Kidney capillary endothelial cell (primary cell): ENCODE data around the gene LDB3.
"Not testable (repeated sequence)": the region's sequence is repeated elsewhere in the genome, so short reads cannot be mapped to it uniquely, and the experiment has no call there.

Experiments used
- DNase-seq: peaks from one replicate; pipeline ENCODE4 v3.0.0-alpha.2; 2018; ENCODE audit warnings: low spot score

The LDB3 gene

DNA sequence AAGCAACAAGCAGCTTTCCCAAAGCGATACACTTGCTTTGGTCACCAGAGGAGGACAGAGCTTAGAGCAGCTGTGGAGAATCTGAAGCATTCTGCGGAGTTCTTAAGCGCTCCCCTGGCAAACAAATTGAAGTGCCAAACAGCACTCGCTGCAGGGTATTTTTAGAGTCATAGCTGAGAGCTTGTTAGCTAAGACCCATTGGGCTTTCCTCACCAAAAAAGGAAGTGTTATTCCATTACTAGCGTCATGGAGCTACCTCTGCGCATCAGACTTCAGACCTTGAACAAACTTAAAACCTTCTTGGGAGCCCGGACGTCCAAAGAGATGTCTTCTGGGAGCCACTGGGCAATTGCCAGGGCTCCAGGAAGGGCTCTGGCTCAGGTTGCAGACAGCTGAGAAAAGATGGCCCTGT, 65.0 kb downstream of the LDB3 start:
- no peak for DNase-seq

- no peak for DNase-seq
Observed at GRCh38 chr10:86734207-86734988, 66.1 kb downstream of the LDB3 start.

- not testable (repeated sequence) for DNase-seq
Observed at GRCh38 chr10:86735278-86735677, 67.0 kb downstream of the LDB3 start.

DNA sequence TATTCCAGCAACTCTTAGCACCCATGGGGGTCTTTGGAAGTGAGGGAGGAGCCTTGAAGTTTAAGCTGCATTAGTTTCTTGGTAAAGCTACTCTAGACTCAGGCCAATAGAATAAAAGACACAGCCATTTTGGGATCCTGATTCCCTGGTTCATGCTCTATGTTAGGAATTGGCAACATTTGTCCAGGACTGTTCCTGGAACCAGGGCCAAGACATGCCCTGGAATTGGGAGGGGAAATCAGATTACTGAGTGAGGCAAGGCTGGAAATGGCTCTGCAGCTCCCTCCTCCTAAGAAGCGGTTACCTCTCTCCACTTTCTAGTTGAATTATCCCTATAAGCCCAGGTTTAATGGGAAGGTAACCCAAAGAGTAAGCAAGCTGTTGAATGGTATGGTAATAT, 73.9 kb downstream of the LDB3 start:
- no peak for DNase-seq

DNA sequence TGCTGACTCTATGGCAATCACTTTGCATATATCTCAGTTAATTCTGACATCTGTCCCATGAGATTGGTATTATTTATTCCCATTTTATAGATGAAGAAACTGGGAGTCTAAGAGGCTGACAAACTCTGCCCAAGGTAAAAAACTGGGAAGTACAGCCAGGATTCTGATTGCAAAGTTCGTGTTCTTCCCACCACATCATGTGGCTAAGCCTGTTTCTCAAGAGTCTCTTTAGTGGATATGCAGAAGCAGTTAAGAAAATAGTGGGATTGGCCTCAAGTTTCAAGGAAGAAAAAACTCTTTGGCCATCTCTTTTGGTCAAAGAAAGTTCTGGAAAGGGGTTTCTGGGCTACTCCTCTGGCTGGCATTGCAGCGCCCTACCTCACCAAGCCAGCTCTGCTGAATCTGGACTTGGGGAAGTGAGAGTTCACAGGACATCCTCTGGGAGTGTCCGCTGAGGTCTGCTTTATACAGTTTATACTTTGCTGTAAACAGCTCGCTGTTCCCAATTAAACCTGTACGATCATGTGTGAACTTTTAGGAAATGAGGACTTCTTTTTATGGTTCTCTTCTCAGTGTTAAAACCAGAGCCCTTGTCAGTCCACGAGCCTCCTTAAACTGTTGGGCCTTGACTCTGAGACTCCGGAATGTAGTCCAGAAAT, 75.9 kb downstream of the LDB3 start:
- DNase-seq: no peak

- DNase-seq: peak; percentile 88
Observed at GRCh38 chr10:86747796-86748581, 79.7 kb downstream of the LDB3 start.

DNA sequence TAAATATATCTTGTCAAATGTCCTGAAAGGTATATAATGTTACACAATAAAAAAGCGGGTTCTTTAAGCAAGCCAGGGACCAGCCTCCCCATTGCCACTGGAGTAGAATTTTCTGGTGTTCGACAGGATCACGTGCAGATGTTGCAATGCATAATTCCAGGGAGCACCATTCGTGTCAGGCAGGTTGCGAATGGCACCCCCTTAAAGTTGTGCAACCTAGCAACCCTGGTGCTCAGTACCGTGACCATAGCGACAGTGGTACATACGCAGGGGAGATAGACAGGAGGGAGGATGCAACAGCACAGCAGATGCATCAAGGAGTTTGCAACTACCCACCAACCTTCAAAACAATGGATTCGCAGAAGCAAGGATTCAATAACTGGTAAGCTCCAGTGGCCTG, 81.5 kb downstream of the LDB3 start:
- no peak for DNase-seq

- DNase-seq: no peak
Observed at GRCh38 chr10:86751477-86751876, 83.2 kb downstream of the LDB3 start.

DNA sequence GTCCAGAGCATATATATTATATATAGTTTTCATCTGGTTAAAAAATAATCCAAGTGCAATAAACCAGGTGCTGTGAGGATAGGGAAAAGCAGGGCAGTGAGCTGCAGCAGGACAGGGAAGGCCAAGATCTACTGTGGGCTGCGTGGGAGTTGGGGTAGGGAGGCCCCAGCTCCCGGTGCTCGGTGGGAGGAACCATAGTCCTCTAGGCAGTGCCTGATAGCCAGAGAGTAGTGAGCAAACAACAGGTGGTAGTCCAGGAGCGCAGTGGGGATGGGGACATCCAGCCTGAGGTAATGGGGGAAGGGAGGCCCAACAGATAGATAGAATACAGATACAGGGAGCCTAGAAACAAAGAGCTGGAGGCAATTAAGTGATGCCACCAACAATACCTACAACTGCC, 84.0 kb downstream of the LDB3 start:
- DNase-seq: no peak

- DNase-seq: no peak
Observed at GRCh38 chr10:86753051-86753450, 84.7 kb downstream of the LDB3 start.

DNA sequence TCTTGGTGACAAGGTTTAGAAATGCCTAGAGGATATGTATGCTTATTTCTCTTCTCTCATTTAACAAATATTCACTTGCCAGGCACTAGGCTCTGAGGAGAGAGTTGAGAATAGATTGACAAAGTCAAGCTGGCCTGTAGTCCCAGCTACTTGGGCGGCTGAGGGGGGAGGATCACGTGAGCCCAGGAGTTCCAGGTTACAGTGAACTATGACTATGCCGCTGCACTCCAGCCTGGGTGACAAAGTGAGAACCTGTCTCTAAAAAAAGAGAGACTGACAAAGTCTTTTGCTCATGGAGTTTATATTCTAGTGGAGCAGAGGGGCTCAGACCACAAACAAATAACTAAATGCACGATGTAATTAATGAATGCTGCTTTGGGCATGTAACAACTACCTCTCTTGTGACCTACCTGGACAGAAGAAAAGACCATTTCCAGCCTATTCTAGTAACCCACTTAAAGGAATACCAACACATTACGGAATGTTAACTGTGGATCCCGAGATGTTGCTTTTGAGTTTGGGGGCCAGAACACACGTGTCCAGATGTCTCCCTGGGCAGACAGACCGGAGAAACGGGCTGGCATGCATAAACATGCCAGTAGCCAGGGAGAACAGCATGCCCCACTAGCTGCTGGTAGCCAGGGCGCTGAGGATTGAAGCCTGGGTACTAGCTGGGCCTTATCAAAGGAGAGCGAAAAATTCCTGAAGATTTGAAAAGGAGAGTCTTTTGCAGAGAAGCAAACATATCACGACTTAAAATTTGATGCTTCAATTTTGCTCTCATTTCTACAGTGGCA, 85.5 kb downstream of the LDB3 start:
- DNase-seq: no peak

DNA sequence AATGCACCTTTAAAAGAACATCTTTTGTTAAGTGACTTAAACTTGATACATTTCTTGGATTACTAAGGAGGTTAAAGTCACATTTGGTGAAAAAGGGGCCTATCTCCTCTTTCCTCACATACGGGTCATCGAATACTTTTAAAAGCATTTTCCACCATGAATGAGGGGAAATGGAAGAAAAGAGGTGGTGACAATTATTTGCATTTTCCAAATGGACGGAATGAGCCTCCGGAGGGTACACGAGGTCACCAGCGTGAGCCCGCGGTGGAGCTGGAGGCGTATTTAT, 87.1 kb downstream of the LDB3 start:
- no peak for DNase-seq

DNA sequence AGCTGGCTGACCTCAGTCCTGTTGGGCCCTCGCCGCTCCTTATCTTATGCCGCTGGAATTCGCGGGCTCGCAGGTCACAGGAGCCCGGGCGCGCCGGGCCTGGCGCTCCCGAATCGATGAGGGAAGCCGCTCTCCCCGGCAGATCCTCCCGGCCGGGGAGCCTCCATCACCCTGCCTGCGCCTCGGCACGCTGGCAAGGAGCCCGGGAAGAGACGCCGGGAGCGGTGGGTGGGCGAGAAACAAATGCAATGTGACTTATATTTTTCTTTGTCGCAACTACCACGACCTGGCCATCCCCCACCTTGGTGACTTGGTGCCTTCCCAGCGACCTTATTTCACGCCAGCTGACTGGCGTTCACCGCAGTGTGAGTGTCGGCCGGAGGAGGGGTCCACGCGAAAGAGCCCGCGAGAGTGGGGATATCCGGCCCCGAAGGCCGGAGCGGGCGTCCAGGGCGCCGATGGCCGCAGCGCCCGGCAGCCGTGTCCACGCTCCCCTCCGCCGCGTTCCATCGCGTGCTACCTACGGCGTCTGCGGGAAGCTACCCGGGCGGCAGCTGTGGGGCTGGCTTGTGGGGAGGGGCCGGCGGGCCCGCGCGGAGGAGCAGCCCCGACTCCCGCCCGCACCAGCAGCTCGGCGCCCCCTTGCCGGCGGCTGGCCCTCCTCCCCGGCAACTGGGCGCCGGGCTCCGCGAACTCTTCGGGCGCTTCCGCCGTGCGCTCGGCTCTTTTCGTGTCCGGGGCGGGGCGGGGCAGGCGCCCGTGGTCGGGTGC, 87.6 kb downstream of the LDB3 start:
- peak; percentile 62 for DNase-seq

DNA sequence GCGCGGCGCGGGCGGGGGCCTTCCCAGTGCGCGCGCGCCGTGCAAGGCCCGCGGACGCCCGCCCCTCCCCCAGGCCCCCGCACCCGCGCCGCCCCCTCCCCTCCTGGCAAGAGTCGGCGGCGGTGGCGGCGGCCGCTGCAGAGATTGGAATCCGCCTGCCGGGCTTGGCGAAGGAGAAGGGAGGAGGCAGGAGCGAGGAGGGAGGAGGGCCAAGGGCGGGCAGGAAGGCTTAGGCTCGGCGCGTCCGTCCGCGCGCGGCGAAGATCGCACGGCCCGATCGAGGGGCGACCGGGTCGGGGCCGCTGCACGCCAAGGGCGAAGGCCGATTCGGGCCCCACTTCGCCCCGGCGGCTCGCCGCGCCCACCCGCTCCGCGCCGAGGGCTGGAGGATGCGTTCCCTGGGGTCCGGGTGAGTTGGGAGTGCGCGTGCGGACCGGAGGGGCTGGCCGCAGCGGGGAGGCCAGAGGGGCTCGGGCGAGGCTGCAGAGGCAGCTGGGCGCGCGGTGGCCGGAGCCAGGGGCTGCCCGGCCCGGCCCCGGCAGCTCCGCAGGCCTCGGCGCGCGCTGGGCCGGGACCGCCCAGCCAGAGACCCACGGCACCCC, 88.3 kb downstream of the LDB3 start, which contains the start of gene BMPR1A:
TSS of gene BMPR1A (plus strand) at position 109 of the 602 bp plus-strand sequence. CDS start 119,400 bp downstream, outside the sequence.
- DNase-seq: no peak

DNA sequence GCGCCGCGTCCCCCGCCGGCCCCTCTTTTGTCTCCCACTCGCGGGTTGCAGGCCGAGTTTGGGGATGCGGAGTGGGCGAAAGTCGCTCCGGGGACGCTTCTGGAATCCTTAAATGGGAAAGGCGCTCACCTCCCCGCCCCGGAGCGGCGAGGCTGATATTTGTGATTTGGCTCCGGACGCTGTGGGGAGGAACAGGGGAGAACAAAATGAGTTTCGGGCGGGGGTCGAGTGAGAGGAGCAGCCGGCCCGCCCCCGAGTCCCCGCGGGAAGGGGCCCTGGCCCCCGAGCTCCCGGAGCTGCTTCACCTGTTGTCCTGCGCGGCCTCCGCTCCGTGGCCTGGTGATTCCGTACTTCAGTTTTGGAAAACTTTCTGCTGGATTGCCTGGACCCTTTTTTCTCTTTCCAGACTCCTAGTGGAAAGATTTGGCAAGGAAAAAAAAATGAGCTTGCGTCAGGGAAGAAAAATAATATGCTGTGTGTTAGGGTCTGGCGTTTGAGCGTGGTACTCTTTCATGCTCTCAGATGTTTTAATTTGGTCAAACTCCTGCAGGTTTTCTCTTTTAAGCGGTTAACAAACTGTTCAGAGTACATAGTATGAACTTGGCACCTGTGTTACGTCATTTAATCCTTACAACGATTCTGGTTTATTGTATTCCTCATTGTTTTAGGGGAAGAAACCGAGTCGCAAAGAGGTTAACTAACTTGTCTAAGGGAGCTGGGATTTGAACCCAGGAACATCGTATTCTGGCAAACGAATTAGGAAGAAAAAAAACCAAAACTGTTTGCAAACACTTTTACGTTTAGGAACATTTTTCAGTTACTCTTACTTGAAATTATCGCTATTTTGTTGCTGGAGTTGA, 89.0 kb downstream of the LDB3 start:
- no peak for DNase-seq

DNA sequence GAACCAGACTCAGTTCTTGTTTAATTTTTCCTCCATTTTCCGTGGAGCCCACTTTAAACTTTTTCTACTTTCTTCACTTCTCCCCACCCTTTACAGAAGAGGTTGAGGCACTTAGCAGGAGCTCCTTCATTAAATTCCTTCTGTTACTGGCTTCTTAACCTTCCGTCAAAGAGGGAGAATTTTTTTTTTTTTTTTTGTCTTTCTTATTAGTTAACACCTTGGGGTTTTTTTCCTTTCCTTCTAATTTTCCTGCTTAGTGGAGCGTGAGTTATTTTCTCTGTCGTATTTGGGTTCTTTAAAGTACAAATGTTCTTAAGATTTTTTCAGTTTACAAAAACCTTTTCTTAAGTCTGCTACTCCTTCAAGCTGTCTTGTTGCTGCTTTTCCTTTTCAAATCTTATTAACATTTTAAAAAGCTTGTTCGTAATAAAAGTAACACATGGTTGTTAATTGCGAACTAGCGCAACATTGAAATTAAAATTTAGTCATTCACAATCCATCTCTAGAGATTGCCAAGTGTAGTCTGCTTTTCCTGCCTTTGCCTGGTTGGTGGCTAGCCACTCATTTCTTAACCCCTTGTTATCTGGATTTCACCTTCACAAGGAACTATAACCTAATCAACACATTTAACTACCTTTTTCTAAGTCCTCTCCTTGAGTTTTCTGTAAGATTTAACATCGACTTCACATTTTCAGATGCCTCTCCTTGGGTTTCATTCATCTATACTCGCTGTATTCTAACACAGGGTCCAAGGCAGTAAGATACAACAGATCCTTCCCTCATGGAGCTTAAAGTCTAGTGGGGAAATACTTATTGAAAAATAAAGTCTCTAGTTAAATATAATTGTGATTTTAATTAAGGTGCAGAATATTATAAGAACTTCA, 90.1 kb downstream of the LDB3 start:
- no peak for DNase-seq

DNA sequence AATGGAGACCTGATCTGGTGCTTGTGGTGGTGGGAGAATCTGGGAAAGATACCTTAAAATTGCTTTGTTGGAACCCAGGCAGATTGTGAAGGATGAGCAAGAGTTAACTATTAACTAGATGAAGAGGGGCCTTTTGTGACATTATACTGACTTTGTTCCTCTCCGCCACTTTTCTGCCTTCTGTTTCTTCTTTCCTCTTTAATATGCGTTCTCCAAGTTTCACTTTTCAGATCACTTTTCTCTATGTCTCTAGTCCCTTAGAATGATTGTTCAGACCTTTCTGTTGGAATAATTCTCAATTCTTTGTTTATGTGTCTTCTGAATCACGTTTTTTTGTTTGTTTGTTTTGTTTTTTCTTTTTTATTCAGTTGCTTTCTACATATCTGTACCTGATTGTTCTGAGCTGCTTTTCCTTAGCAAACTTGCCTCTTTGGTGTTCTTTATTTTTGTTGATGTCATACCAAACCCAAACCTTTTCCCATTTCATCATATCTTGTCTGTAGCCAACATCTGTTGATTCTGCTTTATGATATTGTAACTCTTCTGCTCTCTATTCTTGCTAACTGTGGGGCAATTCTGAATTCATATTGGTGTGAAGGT, 90.9 kb downstream of the LDB3 start:
- no peak for DNase-seq

DNA sequence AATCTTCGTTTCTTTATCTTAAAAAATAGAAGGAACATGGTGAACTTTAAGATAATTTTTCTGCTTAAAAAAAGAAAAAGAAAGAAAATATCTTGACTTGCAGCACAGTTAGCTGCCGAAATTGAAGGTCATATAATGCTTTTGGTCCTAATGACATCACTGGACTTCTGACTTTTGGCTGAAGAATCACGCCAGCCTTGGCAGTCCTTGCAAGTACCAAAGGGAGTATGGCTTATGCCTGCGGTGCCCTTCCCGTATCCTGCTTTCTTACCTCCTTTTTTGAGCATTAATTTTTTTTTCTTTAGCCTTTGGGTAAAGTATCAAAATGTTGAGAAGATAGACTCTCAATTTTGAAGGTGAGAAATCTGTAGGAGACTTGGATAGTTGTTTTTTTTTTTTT, 95.1 kb downstream of the LDB3 start:
- no peak for DNase-seq

GRCh38 chr10:86765548-86765947, 97.2 kb downstream of the LDB3 start:
- no peak for DNase-seq
